Hindlimb muscle (tissue), 1 donor: ENCODE results near the gene CXADR. TPM values are rescaled to one million over a fixed set of nuclear protein-coding genes. Genes with fewer than 3 reads are reported as not detected.
"Not testable (repeated sequence)": the region's sequence is repeated elsewhere in the genome, so short reads cannot be mapped to it uniquely, and the experiment has no call there.

Experiments
- DNase-seq: peaks from one replicate; pipeline ENCODE4 v3.0.0-alpha.2; 2013
- polyA plus RNA-seq: library from polyadenylated mRNA; unstranded; fragments of 120-200 nt; gene quantifications from one replicate; pipeline ENCODE4 v1.2.1, GENCODE V29; 2013; ENCODE audit not compliant: insufficient read length

CXADR gene
- polyA plus RNA-seq = 0.63 TPM

GRCh38 chr21:17512253-17513213, at the start of gene CXADR:
TSS of gene CXADR (plus strand) at chr21:17513043. CDS start at chr21:17513130, 87 bp downstream.
- DNase-seq = peak; percentile 15

- DNase-seq = no peak
These were observed 46.7 kb upstream of the CXADR start for GRCh38 chr21:17466166-17466565.

GRCh38 chr21:17467392-17467791, 45.5 kb upstream of the CXADR start:
- DNase-seq = no peak

- DNase-seq = no peak
These were observed 45.0 kb upstream of the CXADR start for GRCh38 chr21:17467829-17468228.

GRCh38 chr21:17468698-17469097, 44.1 kb upstream of the CXADR start:
- DNase-seq = no peak

- no peak for DNase-seq
These were observed 43.1 kb upstream of the CXADR start for GRCh38 chr21:17469727-17470126.

- DNase-seq = no peak
These were observed 40.7 kb upstream of the CXADR start for GRCh38 chr21:17472182-17472581.

GRCh38 chr21:17472592-17473271, 40.1 kb upstream of the CXADR start:
- DNase-seq = no peak

- no peak for DNase-seq
These were observed 36.8 kb upstream of the CXADR start for GRCh38 chr21:17476006-17476405.

GRCh38 chr21:17478156-17478555, 34.7 kb upstream of the CXADR start:
- not testable (repeated sequence) for DNase-seq

GRCh38 chr21:17479606-17480005, 33.2 kb upstream of the CXADR start:
- no peak for DNase-seq

- DNase-seq = no peak
These were observed 29.9 kb upstream of the CXADR start for GRCh38 chr21:17482928-17483327.

- DNase-seq = no peak
These were observed 24.2 kb upstream of the CXADR start for GRCh38 chr21:17488620-17489019.

- DNase-seq = not testable (repeated sequence)
These were observed 23.3 kb upstream of the CXADR start for GRCh38 chr21:17489565-17489964.

GRCh38 chr21:17491716-17492414, 21.0 kb upstream of the CXADR start:
- no peak for DNase-seq

GRCh38 chr21:17492415-17493168, 20.3 kb upstream of the CXADR start:
- DNase-seq = no peak

GRCh38 chr21:17494051-17494450, 18.8 kb upstream of the CXADR start:
- DNase-seq = no peak

- DNase-seq = no peak
These were observed 17.2 kb upstream of the CXADR start for GRCh38 chr21:17495680-17496079.

- DNase-seq = no peak
These were observed 15.5 kb upstream of the CXADR start for GRCh38 chr21:17497316-17497715.

- DNase-seq = no peak
These were observed 14.3 kb upstream of the CXADR start for GRCh38 chr21:17498586-17498985.

GRCh38 chr21:17501107-17502006, 11.5 kb upstream of the CXADR start:
- no peak for DNase-seq
